Stimulated activated CD4-positive, alpha-beta T cell treated with anti-CD3 and anti-CD28 coated beads, TNF-alpha, amount 100 ng/mL, for 48 hours (primary cell): ENCODE data around the gene UBR2.
A peak's percentile ranks its signal among the peaks of the same experiment; 100 is the strongest.
"Not testable (repeated sequence)": the region's sequence is repeated elsewhere in the genome, so short reads cannot be mapped to it uniquely, and the experiment has no call there.

Source experiments
- DNase-seq, 3 donors: peaks; one replicate each; pipeline ENCODE4 v3.0.0-alpha.2; 2020; ENCODE audit warnings: low read depth in 3 of 3

UBR2 gene

DNA sequence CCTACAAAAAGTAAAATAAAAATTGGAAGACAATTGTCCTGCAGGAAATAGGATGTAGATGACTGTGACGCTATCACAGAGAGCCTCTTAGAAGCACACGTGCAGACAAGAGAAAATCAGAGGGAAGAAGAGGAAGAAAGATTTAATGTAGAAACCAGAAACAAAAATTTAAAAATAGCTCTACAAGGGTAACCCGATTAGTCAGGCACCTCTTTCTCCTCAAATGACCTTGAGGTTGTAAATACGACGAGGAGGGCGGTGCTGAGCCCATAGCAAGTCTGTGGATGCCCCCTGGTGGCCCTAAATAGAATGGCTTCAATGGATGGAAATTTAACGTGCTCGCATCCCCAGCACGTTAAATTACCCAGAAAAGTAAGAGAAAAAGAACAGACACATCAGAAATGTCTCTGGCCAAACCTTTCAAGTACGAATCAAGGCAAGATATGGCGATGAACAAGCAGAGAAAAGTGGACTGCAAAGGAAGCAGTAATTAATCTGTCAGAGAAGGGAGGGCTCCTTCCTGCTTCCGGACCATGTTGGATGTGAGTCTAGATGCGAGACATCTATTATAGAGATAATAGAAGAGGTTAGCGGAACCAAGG is 162.8 kb downstream of the UBR2 start:
- DNase-seq: peak; percentile 27 to 58 (median 55)

DNA sequence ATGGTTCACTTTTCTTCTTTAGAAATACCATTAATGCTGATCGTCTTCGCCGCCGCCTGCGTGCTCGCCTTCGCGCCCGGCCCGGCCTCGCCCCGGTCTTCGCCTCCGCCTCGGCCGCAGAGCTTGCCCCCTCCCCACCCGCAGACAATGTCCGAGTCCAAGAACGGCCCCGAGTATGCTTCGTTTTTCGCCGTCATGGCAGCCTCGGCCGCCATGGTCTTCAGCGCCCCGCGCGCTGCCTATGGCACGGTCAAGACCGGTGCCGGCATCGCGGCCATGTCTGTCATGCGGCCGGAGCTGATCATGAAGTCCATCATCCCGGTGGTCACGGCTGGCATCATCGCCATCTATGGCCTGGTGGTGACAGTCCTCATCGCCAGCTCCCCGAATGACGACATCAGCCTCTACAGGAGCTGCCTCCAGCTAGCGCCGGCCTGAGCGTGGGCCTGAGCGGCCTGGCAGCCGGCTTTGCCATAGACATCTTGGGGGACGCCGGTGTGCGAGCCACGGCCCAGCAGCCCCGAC is 163.3 kb downstream of the UBR2 start:
- DNase-seq: no peak

DNA sequence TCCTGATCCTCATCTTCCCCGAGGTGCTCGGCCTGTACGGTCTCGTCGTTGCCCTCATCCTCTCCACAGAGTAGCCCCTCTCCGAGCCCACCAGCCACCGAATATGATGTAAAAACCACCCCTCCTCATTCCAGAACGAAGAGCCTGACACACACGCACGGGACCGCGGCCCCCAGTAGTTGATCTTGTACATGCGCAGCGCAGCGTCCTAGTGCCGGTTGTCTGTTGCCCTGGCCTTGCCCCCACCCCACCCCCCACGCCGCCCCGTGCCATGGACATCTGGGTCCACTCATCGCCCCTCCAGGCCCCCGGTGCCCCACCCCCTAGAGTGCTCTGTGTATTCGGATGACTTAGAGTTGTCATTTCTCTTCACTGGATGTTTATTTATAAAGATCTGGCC is 163.8 kb downstream of the UBR2 start:
- DNase-seq: no peak

DNA sequence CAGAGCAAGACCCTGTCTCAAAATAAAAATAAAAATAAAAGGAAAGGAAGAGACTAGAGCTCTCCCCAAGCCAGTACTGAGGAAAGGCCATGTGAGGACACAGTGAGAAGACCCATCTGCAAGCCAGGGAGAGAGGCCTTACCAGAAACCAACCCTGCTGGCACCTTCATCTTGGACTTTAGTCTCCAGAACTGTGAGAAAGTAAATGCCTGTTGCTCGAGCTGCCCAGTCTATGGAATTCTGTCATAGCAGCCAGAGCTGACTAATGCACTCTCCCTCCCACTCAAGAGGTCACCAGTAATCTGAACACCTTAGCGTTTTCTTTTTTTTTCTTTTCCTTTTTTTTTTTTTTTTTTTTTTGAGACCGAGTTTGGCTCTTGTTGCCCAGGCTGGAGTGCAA is 165.9 kb downstream of the UBR2 start:
- no peak for DNase-seq

DNA sequence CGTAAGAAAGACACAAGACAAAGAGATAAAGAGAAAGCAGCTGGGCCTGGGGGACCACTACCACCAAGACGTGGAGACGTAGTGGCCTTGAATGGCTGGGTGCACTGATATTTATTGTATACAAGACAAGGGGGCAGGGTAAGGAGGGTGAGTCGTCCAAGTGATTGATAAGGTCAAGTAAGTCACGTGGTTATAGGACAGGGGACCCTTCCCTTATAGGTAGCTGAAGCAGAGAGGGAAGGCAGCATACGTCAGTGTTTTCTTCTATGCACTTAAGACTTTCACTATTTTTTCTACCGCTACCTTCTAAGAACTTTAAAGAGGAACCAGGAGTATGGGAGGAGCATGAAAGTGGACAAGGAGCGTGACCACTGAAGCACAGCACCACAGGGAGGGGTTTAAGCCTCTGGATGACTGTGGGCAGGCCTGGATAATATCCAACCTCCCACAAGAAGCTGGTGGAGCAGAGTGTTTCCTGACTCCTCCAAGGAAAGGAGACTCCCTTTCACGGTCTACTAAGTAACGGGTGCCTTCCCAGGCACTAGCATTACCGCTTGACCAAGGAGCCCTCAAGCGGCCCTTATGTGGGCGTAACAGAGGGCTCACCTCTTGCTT is 170.1 kb downstream of the UBR2 start:
- not testable (repeated sequence) for DNase-seq

DNA sequence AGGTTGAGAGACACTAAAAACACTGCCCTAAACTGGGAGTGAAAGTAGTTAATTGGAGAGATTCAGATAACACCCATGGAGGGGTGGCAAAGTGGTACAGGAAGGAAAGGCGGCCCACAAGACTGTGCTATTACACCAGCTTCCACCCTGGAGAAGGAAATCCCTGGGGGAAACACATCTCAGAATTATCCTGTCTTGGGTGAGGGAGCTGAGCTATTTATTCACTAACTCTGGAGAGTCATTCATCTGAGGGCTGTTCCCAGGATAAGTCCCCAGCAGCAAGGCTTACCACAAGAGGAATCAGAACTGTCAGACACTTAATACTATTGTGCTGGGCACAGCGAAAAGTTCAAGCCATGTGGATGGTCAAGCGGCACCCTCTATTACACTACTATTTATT is 172.1 kb downstream of the UBR2 start:
- no peak for DNase-seq

DNA sequence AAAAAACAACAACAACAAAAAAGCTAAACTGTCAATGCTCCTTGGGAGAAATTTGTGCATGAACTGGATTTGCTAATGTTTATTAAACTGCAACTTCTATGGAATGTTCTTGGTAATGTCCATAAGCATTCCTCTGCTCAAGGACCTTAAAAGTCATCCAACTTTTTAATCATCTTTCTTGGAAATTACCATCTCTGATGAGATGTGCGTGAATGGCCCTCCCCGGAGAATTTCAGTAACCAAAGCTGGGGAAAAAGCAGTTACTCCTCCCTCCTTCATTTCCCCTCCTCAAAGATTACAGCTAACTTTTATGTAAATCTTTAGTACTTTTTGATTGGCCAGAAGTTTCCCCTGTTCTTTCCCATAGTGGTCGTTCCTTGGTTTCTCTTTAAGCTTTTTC is 176.9 kb downstream of the UBR2 start:
- no peak for DNase-seq

DNA sequence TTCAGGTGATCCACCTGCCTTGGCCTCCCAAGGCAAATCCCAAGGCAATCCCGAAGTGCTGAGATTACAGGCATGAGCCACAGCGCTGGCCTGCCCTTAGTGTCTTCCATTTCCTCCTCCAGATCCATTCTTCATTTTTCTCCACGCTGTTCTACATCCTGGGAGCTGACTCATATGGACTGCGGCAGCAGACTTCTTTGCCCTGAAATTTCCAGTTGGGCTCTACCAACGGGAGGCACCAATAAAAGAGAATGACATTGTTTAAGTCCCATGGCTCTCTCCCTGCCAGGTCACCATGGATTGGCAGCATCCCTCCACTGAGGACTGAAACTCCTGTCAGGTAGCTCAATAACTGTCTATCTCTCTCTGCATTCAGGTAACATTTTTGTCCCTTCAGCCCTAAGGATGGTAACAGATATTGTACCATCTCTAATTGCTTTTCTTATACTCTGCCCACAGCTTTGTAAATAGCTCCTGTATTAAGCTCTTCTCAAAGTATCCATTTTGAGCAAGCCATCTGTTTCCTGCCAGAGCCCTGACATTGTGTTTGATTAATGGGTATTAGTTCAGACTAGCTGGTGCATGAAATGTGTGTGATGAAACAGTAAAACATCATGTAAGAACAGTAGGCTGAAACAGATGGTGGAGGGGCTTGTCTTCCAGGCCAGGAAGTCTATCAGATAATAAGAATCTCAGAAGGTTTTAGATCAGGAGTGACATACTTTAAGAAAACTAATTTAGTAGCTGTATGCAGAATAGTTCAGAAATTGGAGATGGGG is 178.5 kb downstream of the UBR2 start:
- DNase-seq: no peak
